Endodermal cell (in vitro differentiated cells): ENCODE measurements around the gene NT5DC1. TPM values are rescaled to one million over a fixed set of nuclear protein-coding genes. Genes with fewer than 3 reads are reported as not detected.
"Not testable (repeated sequence)": the region's sequence is repeated elsewhere in the genome, so short reads cannot be mapped to it uniquely, and the experiment has no call there.

Experiments
- DNase-seq: peaks from one replicate; pipeline ENCODE4 v3.0.0-alpha.2; 2017
- H3K27ac ChIP-seq: 2 replicates; pipeline ENCODE4 v1.5.1; 2013; ENCODE audit warnings: mild to moderate bottlenecking, low read depth, low read length, moderate library complexity
- H3K27me3 ChIP-seq: 2 replicates; pipeline ENCODE4 v1.6.1; 2013; ENCODE audit warnings: mild to moderate bottlenecking, low read length, moderate library complexity; ENCODE audit not compliant: insufficient read depth, control insufficient read depth, poor library complexity, severe bottlenecking
- H3K36me3 ChIP-seq: 2 replicates; pipeline ENCODE4 v1.7.0; 2013; ENCODE audit warnings: mild to moderate bottlenecking, low read length, moderate library complexity; ENCODE audit not compliant: control insufficient read depth, insufficient read depth
- H3K4me1 ChIP-seq: one replicate; pipeline ENCODE4 v1.7.0; 2013; ENCODE audit warnings: low read length; ENCODE audit not compliant: control insufficient read depth, insufficient read depth
- H3K4me3 ChIP-seq: 2 replicates; pipeline ENCODE4 v1.5.1; 2013; ENCODE audit warnings: mild to moderate bottlenecking, low read length, moderate library complexity
- H3K9ac ChIP-seq: 2 replicates; pipeline ENCODE4 v1.6.1; 2013; ENCODE audit warnings: mild to moderate bottlenecking, low read length, moderate library complexity; ENCODE audit not compliant: poor library complexity, severe bottlenecking; ENCODE audit errors: extremely low read depth
- H3K9me3 ChIP-seq: 2 replicates; pipeline ENCODE4 v1.6.1; 2013; ENCODE audit warnings: mild to moderate bottlenecking, low read length, moderate library complexity; ENCODE audit not compliant: control insufficient read depth
- H3K27ac Mint-ChIP-seq: 2 replicates; pipeline ENCODE4 v1.8.0; 2020; ENCODE audit warnings: mixed read lengths
- H3K27me3 Mint-ChIP-seq: 2 replicates; pipeline ENCODE4 v1.8.0; 2021; ENCODE audit warnings: mild to moderate bottlenecking, mixed read lengths; ENCODE audit not compliant: insufficient read depth
- H3K36me3 Mint-ChIP-seq: 2 replicates; pipeline ENCODE4 v1.8.0; 2020; ENCODE audit warnings: low read depth, mixed read lengths
- H3K4me1 Mint-ChIP-seq: 2 replicates; pipeline ENCODE4 v1.8.0; 2020; ENCODE audit warnings: mixed read lengths
- H3K4me3 Mint-ChIP-seq: 2 replicates; pipeline ENCODE4 v1.8.0; 2020; ENCODE audit warnings: mild to moderate bottlenecking, moderate library complexity, mixed read lengths
- H3K9me3 Mint-ChIP-seq: 2 replicates; pipeline ENCODE4 v1.8.0; 2020; ENCODE audit warnings: mild to moderate bottlenecking, mixed read lengths
- WGBS, 2 experiments: methylation state at CpG; one replicate each; pipeline versions ENCODE4 v1.1.5 to v1.1.7; 2013; ENCODE audit warnings: missing lambda C conversion rate in 2 of 2, mixed read lengths in 1 of 2; ENCODE audit not compliant: insufficient coverage in 1 of 2, insufficient read length in 1 of 2; 5-methylcytosine and 5-hydroxymethylcytosine counted together
- total RNA-seq, 2 donors: library from RNA; stranded (reverse); fragmentation: NEBNext Ultra II Directional in 1 of 2; extraction: Animal tissue kit (Norgen Biotek cat#: 25700) in 1 of 2; gene quantifications; 2 replicates in 1 of 2; 3 replicates in 1 of 2; pipeline ENCODE4 v1.2.1, GENCODE V29; 2021
- TF ChIP-seq, protein P1 (sequence below): fragments of 200-600 bp; sonication (generic); conservative IDR thresholded peaks from 2 replicates; pipeline ENCODE4 v1.5.0; 2021; ENCODE audit warnings: antibody characterized with exemption, mild to moderate bottlenecking

The NT5DC1 gene
- total RNA-seq, 2 donors from 2014 or later = 83.0 to 136 TPM

DNA sequence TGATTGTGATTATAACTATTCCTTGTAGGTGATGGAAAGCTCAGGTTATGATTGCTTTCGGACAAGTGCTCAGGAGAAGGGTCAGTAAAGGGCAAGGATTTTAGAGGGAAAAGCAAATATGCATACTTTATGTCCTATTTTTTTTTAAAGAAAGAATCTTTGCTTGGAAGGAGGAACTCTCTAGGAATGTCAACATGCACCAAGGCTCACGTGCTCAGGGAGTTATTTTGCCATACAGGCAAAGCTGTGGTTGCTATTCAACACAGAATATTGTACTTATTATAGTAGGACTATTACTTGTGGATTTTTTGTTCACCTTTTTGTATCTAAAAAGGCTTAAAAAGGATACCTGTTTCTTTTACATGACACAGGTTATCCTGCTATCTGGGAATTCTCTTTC, 182.0 kb downstream of the NT5DC1 start:
- Histone ChIP-seq H3K4me1 (no peaks in the 10 kb centered on the region), H3K9ac (no peak overlapping the region), H3K9me3 (no peaks in the 10 kb centered on the region), H3K36me3 (peaks cover 8% of the 10 kb centered on the region), H3K27ac (no peak overlapping the region), H3K27me3 (no peaks in the 10 kb centered on the region), H3K4me3 (no peak overlapping the region)
- WGBS, 2 experiments = 57 to 77% methylated on average over 1 to 2 of the region's 2 CpGs
- DNase-seq = no peak
- Mint-ChIP-seq H3K27me3 (no peaks in the 10 kb centered on the region), H3K4me3 (no peak overlapping the region), H3K36me3 (peaks cover 10% of the 10 kb centered on the region), H3K27ac (no peak overlapping the region), H3K9me3 (peaks cover 5% of the 10 kb centered on the region), H3K4me1 (peaks cover 17% of the 10 kb centered on the region)
- TF ChIP-seq, protein P1, sequence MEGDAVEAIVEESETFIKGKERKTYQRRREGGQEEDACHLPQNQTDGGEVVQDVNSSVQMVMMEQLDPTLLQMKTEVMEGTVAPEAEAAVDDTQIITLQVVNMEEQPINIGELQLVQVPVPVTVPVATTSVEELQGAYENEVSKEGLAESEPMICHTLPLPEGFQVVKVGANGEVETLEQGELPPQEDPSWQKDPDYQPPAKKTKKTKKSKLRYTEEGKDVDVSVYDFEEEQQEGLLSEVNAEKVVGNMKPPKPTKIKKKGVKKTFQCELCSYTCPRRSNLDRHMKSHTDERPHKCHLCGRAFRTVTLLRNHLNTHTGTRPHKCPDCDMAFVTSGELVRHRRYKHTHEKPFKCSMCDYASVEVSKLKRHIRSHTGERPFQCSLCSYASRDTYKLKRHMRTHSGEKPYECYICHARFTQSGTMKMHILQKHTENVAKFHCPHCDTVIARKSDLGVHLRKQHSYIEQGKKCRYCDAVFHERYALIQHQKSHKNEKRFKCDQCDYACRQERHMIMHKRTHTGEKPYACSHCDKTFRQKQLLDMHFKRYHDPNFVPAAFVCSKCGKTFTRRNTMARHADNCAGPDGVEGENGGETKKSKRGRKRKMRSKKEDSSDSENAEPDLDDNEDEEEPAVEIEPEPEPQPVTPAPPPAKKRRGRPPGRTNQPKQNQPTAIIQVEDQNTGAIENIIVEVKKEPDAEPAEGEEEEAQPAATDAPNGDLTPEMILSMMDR = no peak

GRCh38 chr6:116283191-116283590, 182.5 kb downstream of the NT5DC1 start:
- H3K4me3 ChIP-seq = no peak overlapping the region
- H3K27ac Mint-ChIP-seq = peak overlapping the region; percentile 56
- H3K4me1 Mint-ChIP-seq = peaks cover 12% of the 10 kb centered on the region
- 50% methylated on average over 1 of the region's 1 CpG; no CpG with 5 or more reads in 1 of the 2 experiments for WGBS, 2 experiments
- TF ChIP-seq, protein P1 = no peak
- peaks cover 5% of the 10 kb centered on the region for H3K9me3 Mint-ChIP-seq
- no peak overlapping the region for H3K9ac ChIP-seq
- no peaks in the 10 kb centered on the region for H3K27me3 ChIP-seq
- no peak for DNase-seq
- no peak overlapping the region for H3K4me3 Mint-ChIP-seq
- no peaks in the 10 kb centered on the region for H3K4me1 ChIP-seq
- no peaks in the 10 kb centered on the region for H3K9me3 ChIP-seq
- H3K36me3 Mint-ChIP-seq = peaks cover 6% of the 10 kb centered on the region
- no peaks in the 10 kb centered on the region for H3K27me3 Mint-ChIP-seq
- no peak overlapping the region for H3K27ac ChIP-seq
- peaks cover 3% of the 10 kb centered on the region for H3K36me3 ChIP-seq

- H3K4me3 ChIP-seq, H3K27ac ChIP-seq, DNase-seq, H3K9ac ChIP-seq, H3K27ac Mint-ChIP-seq, H3K36me3 ChIP-seq, H3K9me3 ChIP-seq, H3K36me3 Mint-ChIP-seq, H3K27me3 ChIP-seq, H3K4me1 ChIP-seq, H3K4me1 Mint-ChIP-seq, H3K4me3 Mint-ChIP-seq, H3K9me3 Mint-ChIP-seq, H3K27me3 Mint-ChIP-seq: not testable (repeated sequence)
- 94% methylated on average over 4 of the region's 4 CpGs; no CpG with 5 or more reads in 1 of the 2 experiments for WGBS, 2 experiments
Measured at GRCh38 chr6:116284984-116285383, 184.3 kb downstream of the NT5DC1 start.

GRCh38 chr6:116286773-116287358, 186.2 kb downstream of the NT5DC1 start:
- Mint-ChIP-seq H3K4me1 (peaks cover 3% of the 10 kb centered on the region), H3K36me3 (no peaks in the 10 kb centered on the region), H3K27me3 (no peaks in the 10 kb centered on the region), H3K4me3 (no peak overlapping the region), H3K27ac (no peak overlapping the region), H3K9me3 (peaks cover 5% of the 10 kb centered on the region)
- no peak overlapping the region for H3K9ac ChIP-seq
- H3K36me3 ChIP-seq = no peaks in the 10 kb centered on the region
- H3K27me3 ChIP-seq = no peaks in the 10 kb centered on the region
- H3K9me3 ChIP-seq = no peaks in the 10 kb centered on the region
- WGBS, 2 experiments = 80 to 100% methylated on average over 1 of the region's 1 CpG
- H3K4me3 ChIP-seq = no peak overlapping the region
- no peaks in the 10 kb centered on the region for H3K4me1 ChIP-seq
- DNase-seq = no peak
- no peak overlapping the region for H3K27ac ChIP-seq
- TF ChIP-seq, protein P1 = no peak
